HCT116 (cell line): ENCODE measurements around the gene MYO3B.

Source experiments
- CEBPB ChIP-seq: IDR thresholded peaks from 2 replicates; pipeline ENCODE4 v1.6.1; 2012; ENCODE audit warnings: low read depth
- ELF1 ChIP-seq: IDR thresholded peaks from 2 replicates; pipeline ENCODE4 v1.6.1; 2012; ENCODE audit warnings: low read depth, borderline replicate concordance
- EZH2phosphoT487 ChIP-seq: fragments of 200-600 bp; IDR thresholded peaks from 2 replicates; pipeline ENCODE4 v1.6.1; 2018; ENCODE audit warnings: antibody characterized with exemption, borderline replicate concordance
- MAX ChIP-seq: IDR thresholded peaks from 2 replicates; pipeline ENCODE4 v1.6.1; 2012
- POLR2A ChIP-seq: IDR thresholded peaks from 2 replicates; pipeline ENCODE4 v1.7.0; 2011; ENCODE audit warnings: borderline replicate concordance; ENCODE audit not compliant: insufficient read depth, insufficient read length; ENCODE audit errors: extremely low read depth
- RAD21 ChIP-seq: IDR thresholded peaks from 2 replicates; pipeline ENCODE4 v1.6.1; 2012; ENCODE audit warnings: low read depth, mild to moderate bottlenecking
- REST ChIP-seq: IDR thresholded peaks from 2 replicates; pipeline ENCODE4 v1.6.1; 2012; ENCODE audit warnings: low read depth
- SIN3A ChIP-seq: IDR thresholded peaks from 2 replicates; pipeline ENCODE4 v1.6.1; 2012; ENCODE audit warnings: low read depth
- TF ChIP-seq, protein P1 (sequence below), 3 experiments: fragments of 200-600 bp in 1 of 3; sonication (generic) in 1 of 3; IDR thresholded peaks in 2 of 3; conservative IDR thresholded peaks in 1 of 3; 2 replicates each; pipeline ENCODE4 v1.5.1; 2012 to 2017; ENCODE audit warnings: low read depth in 2 of 3, low read length in 2 of 3, antibody characterized with exemption in 1 of 3, borderline replicate concordance in 1 of 3, control low read depth in 1 of 3, mild to moderate bottlenecking in 1 of 3, mixed read lengths in 1 of 3, mixed run types in 1 of 3, moderate library complexity in 1 of 3; ENCODE audit not compliant: insufficient read depth in 1 of 3

GRCh38 chr2:170266358-170266757 lies 88.4 kb downstream of the MYO3B start:
- TF ChIP-seq POLR2A (no peak), ELF1 (no peak), EZH2phosphoT487 (no peak), SIN3A (no peak), RAD21 (no peak), CEBPB (no peak), REST (no peak), MAX (no peak)
- TF ChIP-seq, protein P1, sequence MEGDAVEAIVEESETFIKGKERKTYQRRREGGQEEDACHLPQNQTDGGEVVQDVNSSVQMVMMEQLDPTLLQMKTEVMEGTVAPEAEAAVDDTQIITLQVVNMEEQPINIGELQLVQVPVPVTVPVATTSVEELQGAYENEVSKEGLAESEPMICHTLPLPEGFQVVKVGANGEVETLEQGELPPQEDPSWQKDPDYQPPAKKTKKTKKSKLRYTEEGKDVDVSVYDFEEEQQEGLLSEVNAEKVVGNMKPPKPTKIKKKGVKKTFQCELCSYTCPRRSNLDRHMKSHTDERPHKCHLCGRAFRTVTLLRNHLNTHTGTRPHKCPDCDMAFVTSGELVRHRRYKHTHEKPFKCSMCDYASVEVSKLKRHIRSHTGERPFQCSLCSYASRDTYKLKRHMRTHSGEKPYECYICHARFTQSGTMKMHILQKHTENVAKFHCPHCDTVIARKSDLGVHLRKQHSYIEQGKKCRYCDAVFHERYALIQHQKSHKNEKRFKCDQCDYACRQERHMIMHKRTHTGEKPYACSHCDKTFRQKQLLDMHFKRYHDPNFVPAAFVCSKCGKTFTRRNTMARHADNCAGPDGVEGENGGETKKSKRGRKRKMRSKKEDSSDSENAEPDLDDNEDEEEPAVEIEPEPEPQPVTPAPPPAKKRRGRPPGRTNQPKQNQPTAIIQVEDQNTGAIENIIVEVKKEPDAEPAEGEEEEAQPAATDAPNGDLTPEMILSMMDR (IDR thresholded peaks at IDR 0.05 in 2 of 3, conservative IDR thresholded peaks at IDR 0.05 in 1 of 3; ENCODE audit: borderline replicate concordance in 1 of 3, insufficient read depth in 1 of 3, low read depth in 2 of 3, low read length in 2 of 3), result no peak
